Urinary bladder (tissue), 4 donors: ENCODE data around the gene CES5A. TPM values are rescaled to one million over a fixed set of nuclear protein-coding genes. Genes with fewer than 3 reads are reported as not detected.
"Not testable (repeated sequence)": the region's sequence is repeated elsewhere in the genome, so short reads cannot be mapped to it uniquely, and the experiment has no call there.

Experiments used
- DNase-seq: peaks from one replicate; pipeline ENCODE4 v3.0.0-alpha.2; 2015; ENCODE audit errors: extremely low spot score
- H3K27ac ChIP-seq: one replicate; pipeline ENCODE4 v1.5.1; 2013; ENCODE audit warnings: low read depth, mild to moderate bottlenecking, moderate library complexity
- H3K36me3 ChIP-seq: one replicate; pipeline ENCODE4 v1.6.1; 2013; ENCODE audit warnings: mild to moderate bottlenecking, moderate library complexity; ENCODE audit not compliant: insufficient read depth
- H3K4me1 ChIP-seq: one replicate; pipeline ENCODE4 v1.6.1; 2013; ENCODE audit warnings: mild to moderate bottlenecking, moderate library complexity; ENCODE audit not compliant: insufficient read depth
- H3K4me3 ChIP-seq: one replicate; pipeline ENCODE4 v1.5.1; 2013; ENCODE audit warnings: low read depth, low read length
- WGBS: extraction: QIAGEN DNeasy Blood & Tissue Kit; methylation state at CpG from one replicate; pipeline ENCODE4 v1.1.7; 2013; 5-methylcytosine and 5-hydroxymethylcytosine counted together
- polyA plus RNA-seq: library from polyadenylated mRNA; stranded (reverse); fragments of 200-250 nt; gene quantifications from one replicate; pipeline ENCODE4 v1.2.3, GENCODE V29; 2013
- total RNA-seq: library from RNA; depleted of rRNA; stranded (reverse); fragments of >200 nt; gene quantifications from one replicate; pipeline ENCODE4 v1.2.3, GENCODE V29; 2014
- donor health status: healthy with polysubstance abuse.
- donor health status: healthy.

The CES5A gene
- total and polyA plus RNA-seq, 2 donors = not detected

DNA sequence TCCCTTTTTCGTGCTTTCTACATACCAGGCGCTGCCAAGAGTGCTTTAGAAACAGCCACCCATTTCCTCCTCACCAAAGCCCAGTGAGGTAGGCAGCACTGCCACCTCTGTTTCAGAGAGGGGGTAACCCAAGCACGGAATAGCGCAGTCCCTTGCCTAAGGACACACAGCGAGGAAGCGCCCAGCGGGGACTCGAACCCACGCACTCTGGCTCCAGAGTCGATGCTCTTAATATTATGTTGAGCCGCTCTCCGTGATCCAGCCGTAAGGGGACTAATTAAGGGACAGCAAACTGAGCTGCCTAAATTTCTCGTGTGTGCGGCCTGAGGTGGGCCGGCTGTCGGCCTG is 42.8 kb downstream of the CES5A start:
- DNase-seq = no peak
- Histone ChIP-seq H3K4me1 (no peaks in the 10 kb centered on the region), H3K4me3 (peak overlapping the region; percentile 1), H3K27ac (no peak overlapping the region), H3K36me3 (no peaks in the 10 kb centered on the region)
- WGBS = 72% methylated on average over 17 of the region's 17 CpGs

GRCh38 chr16:55830658-55831294 is 44.4 kb downstream of the CES5A start:
- H3K36me3 ChIP-seq = no peaks in the 10 kb centered on the region
- no peak for DNase-seq
- 80% methylated on average over 6 of the region's 6 CpGs for WGBS
- no peak overlapping the region for H3K4me3 ChIP-seq
- no peaks in the 10 kb centered on the region for H3K4me1 ChIP-seq
- no peak overlapping the region for H3K27ac ChIP-seq

- H3K4me1 ChIP-seq, H3K36me3 ChIP-seq, H3K4me3 ChIP-seq, DNase-seq, H3K27ac ChIP-seq: not testable (repeated sequence)
- WGBS = 82% methylated on average over 3 of the region's 3 CpGs
Observed at GRCh38 chr16:55829232-55829631, 45.9 kb downstream of the CES5A start.

DNA sequence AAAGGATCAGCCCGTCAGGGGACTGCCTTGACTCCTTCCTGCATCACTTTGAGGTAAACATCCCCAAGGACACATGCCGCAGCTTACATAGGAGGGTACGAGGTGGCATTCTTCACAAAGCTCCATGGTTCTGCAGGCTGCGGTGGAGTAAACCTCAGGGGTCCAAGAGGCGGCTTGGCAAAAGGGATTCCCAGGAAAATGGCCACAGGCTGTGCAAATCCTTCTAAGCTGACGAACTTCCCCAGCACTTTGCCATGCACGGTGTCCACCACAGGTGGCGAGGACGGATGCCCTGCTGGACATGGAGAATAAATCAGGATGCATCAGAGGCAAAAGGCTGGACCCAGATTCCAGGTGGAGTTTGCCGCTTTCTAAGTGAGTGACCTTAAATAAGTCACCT is 46.5 kb downstream of the CES5A start:
- WGBS = 79% methylated on average over 10 of the region's 10 CpGs

DNA sequence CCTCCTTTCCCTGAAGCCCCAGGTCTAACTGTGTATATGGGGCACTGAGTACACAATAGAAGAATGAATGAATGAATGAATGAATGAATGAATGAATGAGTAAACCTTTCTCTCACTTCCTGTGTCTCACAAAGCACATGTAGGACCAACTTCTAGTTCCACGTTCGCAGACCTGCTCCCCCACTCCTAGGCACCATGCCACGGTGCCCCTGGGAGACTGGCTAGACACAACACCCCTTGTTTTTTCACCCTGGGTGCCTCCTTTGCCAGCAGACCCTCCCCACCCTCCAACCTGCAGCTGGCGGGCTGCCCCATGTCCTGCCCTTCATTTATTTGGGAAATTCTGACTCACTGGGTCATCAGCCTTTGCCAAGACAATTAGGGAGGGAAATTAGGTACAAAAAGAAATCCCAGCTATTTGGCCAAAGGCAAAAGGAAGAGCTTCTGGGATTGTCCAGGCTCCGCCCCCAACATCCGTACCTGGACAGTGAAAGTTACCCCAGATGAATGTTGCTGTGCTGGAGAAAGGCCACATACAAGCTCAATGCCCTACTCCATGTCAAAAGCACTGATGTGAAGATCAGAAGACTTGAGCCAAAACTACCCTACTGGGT is 50.0 kb downstream of the CES5A start:
- Histone ChIP-seq H3K4me3 (no peak overlapping the region), H3K27ac (no peak overlapping the region), H3K36me3 (no peaks in the 10 kb centered on the region), H3K4me1 (no peaks in the 10 kb centered on the region)
- WGBS = 78% methylated on average over 6 of the region's 6 CpGs
- no peak for DNase-seq

More for the DNA sequence above, 46.5 kb downstream of the CES5A start:
- no peaks in the 10 kb centered on the region for H3K4me1 ChIP-seq
- no peak for DNase-seq
- H3K4me3 ChIP-seq = no peak overlapping the region
- no peak overlapping the region for H3K27ac ChIP-seq
- H3K36me3 ChIP-seq = no peaks in the 10 kb centered on the region

DNA sequence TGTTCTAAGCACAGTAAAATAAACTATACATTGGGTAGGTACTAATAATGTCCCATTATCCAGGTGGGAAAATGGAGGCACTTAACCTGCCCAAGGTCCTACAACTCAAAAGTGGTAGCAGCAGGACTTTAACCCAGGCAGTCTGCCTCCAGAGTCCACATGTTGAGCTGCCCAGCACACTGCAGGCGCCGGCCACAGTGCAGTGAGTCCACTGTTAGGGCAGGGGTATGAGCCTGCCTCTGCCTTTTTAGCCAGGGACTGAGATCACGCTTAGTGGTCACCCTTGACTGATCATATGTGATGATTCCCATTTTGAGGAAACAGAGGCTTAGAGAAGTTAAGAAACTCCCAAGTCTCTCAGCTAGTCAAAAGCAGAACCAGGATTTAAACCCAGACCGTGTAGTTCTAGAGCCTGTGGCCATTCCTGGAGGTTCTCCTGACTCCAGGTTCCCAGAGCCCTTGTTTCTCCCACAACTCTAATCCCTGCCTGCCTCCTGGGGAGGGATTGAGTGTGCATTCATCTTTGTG is 50.6 kb downstream of the CES5A start:
- H3K36me3 ChIP-seq = no peaks in the 10 kb centered on the region
- no peak for DNase-seq
- no peak overlapping the region for H3K27ac ChIP-seq
- H3K4me3 ChIP-seq = no peak overlapping the region
- no peaks in the 10 kb centered on the region for H3K4me1 ChIP-seq
- 85% methylated on average over 4 of the region's 4 CpGs for WGBS

- DNase-seq = no peak
Observed at GRCh38 chr16:55822280-55822810, 52.8 kb downstream of the CES5A start.

DNA sequence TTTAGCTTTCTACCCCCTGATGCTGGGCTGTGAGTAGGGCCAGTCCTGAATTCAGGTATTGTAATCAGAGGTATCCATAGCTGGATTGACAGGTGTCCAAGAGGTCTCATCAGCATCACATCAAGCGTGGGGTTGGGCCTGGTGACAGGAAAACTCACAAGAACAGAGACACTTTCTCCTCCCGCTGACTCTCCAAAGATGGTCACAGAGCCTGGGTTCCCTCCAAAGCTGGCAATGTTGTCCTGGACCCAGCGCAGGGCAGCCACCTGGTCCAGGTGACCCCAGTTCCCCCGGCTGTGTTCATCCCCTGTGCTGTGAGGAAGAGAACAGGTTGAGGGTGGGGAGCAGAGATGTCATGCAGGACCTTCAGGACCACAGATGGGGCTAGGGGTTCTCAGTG is 54.0 kb downstream of the CES5A start:
- 91% methylated on average over 4 of the region's 4 CpGs for WGBS
- H3K27ac ChIP-seq = no peak overlapping the region
- H3K4me3 ChIP-seq = no peak overlapping the region
- no peaks in the 10 kb centered on the region for H3K36me3 ChIP-seq
- DNase-seq = no peak
- H3K4me1 ChIP-seq = no peaks in the 10 kb centered on the region

More at GRCh38 chr16:55822280-55822810, 52.8 kb downstream of the CES5A start:
- Histone ChIP-seq H3K36me3 (no peaks in the 10 kb centered on the region), H3K4me3 (no peak overlapping the region), H3K27ac (no peak overlapping the region), H3K4me1 (no peaks in the 10 kb centered on the region)
- WGBS = 81% methylated on average over 3 of the region's 3 CpGs

DNA sequence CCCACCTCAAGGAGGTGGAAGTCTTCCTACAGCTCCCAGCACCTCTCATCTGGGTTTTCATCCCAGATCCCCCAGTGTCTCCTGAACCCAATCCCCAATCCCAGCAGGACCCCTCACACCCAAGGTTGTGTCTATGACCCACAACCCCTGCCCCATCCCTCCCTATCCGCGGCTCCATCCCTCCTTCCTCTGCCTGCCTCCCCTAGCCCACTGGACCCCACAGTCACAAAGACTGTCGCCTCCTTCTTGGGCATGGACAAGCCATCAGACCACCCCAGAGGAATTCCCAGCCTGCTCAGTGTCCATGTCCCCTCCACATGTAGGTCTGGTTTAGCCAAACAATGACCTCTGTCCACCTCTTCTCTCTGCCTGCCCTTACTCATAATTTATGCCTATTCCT is 54.6 kb downstream of the CES5A start:
- no peak overlapping the region for H3K4me3 ChIP-seq
- H3K36me3 ChIP-seq = no peaks in the 10 kb centered on the region
- no peaks in the 10 kb centered on the region for H3K4me1 ChIP-seq
- no peak for DNase-seq
- 94% methylated on average over 3 of the region's 3 CpGs for WGBS
- H3K27ac ChIP-seq = no peak overlapping the region

- WGBS = 91% methylated on average over 5 of the region's 5 CpGs
- no peak for DNase-seq
- no peak overlapping the region for H3K27ac ChIP-seq
- H3K36me3 ChIP-seq = no peaks in the 10 kb centered on the region
- no peaks in the 10 kb centered on the region for H3K4me1 ChIP-seq
- H3K4me3 ChIP-seq = no peak overlapping the region
Observed at GRCh38 chr16:55817236-55817912, 57.8 kb downstream of the CES5A start.

DNA sequence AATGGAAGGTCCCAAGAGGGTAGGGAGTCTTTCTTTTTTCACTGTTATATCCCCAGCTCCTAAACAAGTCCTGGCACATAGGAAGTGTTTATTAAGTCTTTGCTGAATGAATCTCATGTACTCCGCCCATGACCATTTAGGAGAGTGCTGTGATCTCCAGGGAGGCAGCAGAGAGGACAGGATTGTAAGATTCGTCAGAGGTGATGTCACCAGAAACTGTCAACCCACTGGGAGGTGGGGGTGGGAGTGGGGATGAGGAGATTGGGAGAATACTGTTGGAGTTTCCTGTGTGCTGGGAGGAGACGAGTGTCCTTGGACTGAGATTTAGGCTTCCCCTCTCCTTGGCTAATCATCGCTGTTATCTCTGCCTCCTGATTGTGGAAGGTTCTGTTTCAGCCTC is 59.0 kb downstream of the CES5A start:
- not testable (repeated sequence) for H3K36me3 ChIP-seq, H3K4me3 ChIP-seq, H3K27ac ChIP-seq, DNase-seq, H3K4me1 ChIP-seq
- WGBS = 59% methylated on average over 4 of the region's 4 CpGs

DNA sequence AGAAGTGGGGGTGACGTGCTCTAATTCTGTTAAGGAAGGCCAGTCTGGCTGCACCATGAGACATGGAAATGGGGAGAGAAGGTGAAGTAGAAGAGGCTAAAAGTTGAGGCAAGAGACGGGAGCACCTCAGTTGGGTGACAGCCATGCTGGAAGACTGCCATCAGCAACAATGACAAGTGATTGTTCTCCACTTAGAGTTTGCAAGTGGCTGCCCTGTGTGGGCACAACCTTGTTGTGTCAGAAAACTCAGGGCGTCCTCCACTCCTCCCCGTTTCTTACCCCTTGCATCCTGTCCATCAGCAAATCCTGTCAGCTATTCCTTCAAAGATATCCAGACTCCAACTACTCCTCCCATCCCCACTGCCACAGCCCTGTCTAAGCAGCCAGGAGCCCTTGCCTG is 59.9 kb downstream of the CES5A start:
- no peak for DNase-seq
- Histone ChIP-seq H3K36me3 (no peaks in the 10 kb centered on the region), H3K4me3 (no peak overlapping the region), H3K4me1 (no peaks in the 10 kb centered on the region), H3K27ac (no peak overlapping the region)
- WGBS = 60% methylated on average over 4 of the region's 4 CpGs

DNA sequence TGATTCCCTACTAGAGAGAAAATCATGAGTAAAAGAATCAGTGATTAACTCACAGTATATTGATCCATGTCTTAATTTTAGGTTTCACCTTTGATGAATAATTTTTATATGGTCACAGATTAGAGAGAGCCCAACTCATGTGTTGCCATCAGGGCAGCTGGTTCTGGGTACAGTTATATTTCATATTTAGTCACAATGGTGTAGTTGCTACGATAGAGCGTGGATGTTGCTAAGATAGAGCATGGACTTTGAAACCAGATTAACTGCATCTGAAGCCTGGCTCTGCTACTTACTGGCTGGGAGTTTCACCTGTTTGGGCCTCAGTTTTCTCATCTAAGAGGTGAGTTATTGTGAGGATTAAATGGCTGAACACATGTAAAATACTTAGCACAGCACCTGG is 61.0 kb downstream of the CES5A start:
- not testable (repeated sequence) for H3K36me3 ChIP-seq, H3K4me1 ChIP-seq, H3K4me3 ChIP-seq, DNase-seq, H3K27ac ChIP-seq
- 43% methylated on average over 2 of the region's 2 CpGs for whole genome bisulfite sequencing

DNA sequence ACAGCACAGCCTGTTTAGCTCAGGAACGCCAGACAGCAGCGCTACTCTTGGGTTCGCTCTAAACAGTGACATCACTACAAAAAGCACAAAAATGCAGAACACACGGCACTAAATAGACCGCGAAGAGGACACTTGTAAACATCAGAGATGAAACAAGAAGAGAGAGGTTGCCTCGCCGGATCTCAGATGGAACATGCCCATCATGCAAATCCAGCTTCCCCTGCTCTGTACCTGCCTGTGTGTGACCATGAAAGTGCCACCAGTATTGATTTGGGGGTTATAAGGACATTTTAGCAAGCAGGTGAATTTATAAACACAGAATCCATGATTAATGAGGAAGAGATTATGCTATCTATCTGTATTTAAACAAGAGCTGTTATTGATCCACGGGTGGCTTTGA is 61.4 kb downstream of the CES5A start:
- not testable (repeated sequence) for H3K4me1 ChIP-seq, H3K27ac ChIP-seq, H3K4me3 ChIP-seq, DNase-seq, H3K36me3 ChIP-seq
- 50% methylated on average over 8 of the region's 9 CpGs for WGBS
